Endothelial cell (in vitro differentiated cells): ENCODE results near the gene CDH16. TPM values are rescaled to one million over a fixed set of nuclear protein-coding genes. Genes with fewer than 3 reads are reported as not detected.

Experiments
- DNase-seq: peaks from one replicate; pipeline ENCODE4 v3.0.0; 2021; ENCODE audit warnings: low spot score
- H3K27ac Mint-ChIP-seq: one replicate; pipeline ENCODE4 v1.8.0; 2021; ENCODE audit warnings: mixed read lengths, inconsistent platforms; ENCODE audit not compliant: unreplicated experiment
- H3K27me3 Mint-ChIP-seq: one replicate; pipeline ENCODE4 v1.8.0; 2021; ENCODE audit warnings: mild to moderate bottlenecking, moderate library complexity, mixed read lengths, inconsistent platforms; ENCODE audit not compliant: unreplicated experiment
- H3K36me3 Mint-ChIP-seq: one replicate; pipeline ENCODE4 v1.8.0; 2021; ENCODE audit warnings: mild to moderate bottlenecking, low read depth, mixed read lengths, inconsistent platforms; ENCODE audit not compliant: unreplicated experiment
- H3K4me1 Mint-ChIP-seq: one replicate; pipeline ENCODE4 v1.8.0; 2021; ENCODE audit warnings: mild to moderate bottlenecking, mixed read lengths, inconsistent platforms; ENCODE audit not compliant: unreplicated experiment
- H3K4me3 Mint-ChIP-seq: one replicate; pipeline ENCODE4 v1.8.0; 2021; ENCODE audit warnings: mild to moderate bottlenecking, mixed read lengths, inconsistent platforms; ENCODE audit not compliant: unreplicated experiment
- H3K9me3 Mint-ChIP-seq: one replicate; pipeline ENCODE4 v1.8.0; 2021; ENCODE audit warnings: mixed read lengths, inconsistent platforms; ENCODE audit not compliant: unreplicated experiment
- total RNA-seq: library from RNA; stranded (reverse); fragmentation: NEBNext Ultra II Directional; extraction: Animal tissue kit (Norgen Biotek cat#: 25700); gene quantifications from one replicate; pipeline ENCODE4 v1.2.1, GENCODE V29; 2021; ENCODE audit not compliant: unreplicated experiment
- TF ChIP-seq, protein P1 (sequence below): fragments of 200-600 bp; sonication (generic); IDR thresholded peaks from one replicate; pipeline ENCODE4 v1.5.0; 2021; ENCODE audit warnings: antibody characterized with exemption; ENCODE audit not compliant: unreplicated experiment

CDH16 gene
- total RNA-seq, 1 donor from 2014 or later = not detected

DNA sequence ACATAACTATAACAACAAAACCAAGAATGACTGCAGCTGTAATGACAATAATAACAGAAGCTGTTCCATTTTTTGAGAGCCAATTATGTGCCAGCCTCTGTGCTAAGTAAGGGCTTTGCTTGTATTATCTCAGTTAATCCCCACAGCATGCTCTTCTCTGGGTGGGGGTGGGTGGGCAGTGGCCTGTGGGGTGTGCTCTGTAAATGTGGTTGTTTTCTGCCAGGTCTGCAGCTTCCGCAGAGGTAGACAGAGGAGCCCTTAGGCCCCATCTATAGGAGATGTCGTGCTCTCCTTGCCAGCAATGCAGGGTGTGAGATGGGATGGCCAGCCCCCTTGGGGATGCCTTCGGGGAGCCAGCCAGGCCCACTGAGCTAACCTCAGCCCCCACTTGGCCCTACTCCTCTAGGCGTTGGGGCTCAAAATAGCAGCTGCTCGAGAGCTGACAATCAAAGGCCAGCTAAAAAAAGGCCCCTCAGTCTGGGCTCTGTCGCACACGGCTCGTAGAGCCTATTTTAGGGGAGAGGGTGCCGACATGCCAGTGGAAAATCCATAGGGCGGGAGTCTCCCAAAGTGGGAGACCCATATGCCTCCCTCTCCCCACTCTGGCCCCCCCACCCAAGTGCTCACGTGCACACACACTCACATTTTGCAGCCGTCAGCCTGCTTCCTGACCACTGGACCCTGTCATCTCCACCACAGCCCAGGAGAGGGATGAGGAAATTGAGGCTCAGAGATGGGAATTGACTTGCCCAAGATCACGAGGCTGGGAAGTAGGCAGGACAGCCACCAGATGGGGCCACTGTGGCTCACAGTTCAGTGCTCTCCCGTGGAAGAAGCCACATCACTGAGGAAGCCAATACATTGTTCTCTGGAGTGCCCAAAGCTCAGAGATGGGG, 15.8 kb downstream of the CDH16 start:
- Mint-ChIP-seq H3K4me1 (peaks cover 2% of the 10 kb centered on the region), H3K27me3 (peaks cover 11% of the 10 kb centered on the region), H3K36me3 (no peaks in the 10 kb centered on the region), H3K27ac (no peak overlapping the region), H3K4me3 (no peak overlapping the region), H3K9me3 (no peaks in the 10 kb centered on the region)
- TF ChIP-seq, protein P1, sequence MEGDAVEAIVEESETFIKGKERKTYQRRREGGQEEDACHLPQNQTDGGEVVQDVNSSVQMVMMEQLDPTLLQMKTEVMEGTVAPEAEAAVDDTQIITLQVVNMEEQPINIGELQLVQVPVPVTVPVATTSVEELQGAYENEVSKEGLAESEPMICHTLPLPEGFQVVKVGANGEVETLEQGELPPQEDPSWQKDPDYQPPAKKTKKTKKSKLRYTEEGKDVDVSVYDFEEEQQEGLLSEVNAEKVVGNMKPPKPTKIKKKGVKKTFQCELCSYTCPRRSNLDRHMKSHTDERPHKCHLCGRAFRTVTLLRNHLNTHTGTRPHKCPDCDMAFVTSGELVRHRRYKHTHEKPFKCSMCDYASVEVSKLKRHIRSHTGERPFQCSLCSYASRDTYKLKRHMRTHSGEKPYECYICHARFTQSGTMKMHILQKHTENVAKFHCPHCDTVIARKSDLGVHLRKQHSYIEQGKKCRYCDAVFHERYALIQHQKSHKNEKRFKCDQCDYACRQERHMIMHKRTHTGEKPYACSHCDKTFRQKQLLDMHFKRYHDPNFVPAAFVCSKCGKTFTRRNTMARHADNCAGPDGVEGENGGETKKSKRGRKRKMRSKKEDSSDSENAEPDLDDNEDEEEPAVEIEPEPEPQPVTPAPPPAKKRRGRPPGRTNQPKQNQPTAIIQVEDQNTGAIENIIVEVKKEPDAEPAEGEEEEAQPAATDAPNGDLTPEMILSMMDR = no peak
- DNase-seq = no peak

DNA sequence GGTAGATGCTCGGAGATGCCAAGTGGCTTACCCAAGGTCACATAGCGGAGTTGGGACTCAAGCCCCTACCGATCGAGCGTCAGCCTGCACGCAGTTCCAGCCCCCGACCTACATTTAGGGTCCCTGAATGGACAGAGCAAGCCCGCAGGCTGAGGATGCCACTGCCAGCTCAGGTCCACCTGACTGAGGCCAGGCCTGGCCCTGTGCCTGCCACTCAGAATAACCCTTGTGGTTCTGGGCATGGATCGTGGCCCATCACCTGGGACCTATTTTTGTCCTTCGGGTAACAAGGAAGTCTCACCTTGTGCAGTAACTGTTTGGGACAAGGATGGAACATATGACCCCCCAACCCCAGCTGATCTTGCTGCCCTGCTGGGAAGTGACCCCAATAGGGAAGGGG, 17.1 kb downstream of the CDH16 start:
- Mint-ChIP-seq H3K4me1 (peaks cover 2% of the 10 kb centered on the region), H3K27me3 (peaks cover 11% of the 10 kb centered on the region), H3K9me3 (no peaks in the 10 kb centered on the region), H3K4me3 (no peak overlapping the region), H3K36me3 (no peaks in the 10 kb centered on the region), H3K27ac (no peak overlapping the region)
- TF ChIP-seq, protein P1 = no peak
- no peak for DNase-seq

DNA sequence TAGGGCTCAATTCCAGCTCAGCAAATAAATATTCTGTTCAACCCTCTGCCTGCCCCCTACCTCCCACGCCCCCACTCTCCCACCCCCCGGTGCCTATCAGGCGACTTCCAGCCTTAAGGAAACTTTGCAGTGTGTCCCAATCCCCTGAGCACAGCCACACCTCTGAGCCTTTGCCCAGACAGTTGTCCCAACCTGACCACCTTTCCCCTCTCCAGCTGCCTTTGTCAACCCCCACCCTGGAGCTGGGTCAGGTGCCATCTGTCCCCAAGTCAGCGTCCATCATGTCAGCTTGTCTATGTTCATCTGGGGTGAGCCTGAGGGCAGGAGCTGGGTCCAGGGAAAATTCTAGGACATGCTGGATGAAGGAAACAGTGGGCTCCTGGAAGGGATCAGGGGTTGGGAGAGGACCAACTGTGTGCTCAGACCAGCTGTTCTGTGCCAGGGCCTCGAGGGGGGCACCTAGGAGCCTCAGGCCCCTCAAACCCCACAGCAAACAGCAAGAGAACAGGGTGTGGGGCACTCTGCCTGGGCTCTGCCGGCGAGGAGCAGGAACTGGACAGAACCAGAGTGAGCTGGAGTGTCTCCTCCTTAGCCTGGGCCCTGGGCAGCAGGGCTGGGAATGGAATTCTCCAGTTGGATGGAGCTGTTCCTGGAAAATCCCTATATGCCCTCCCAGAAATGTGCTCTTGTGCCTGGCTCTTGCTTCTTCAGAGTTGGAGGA, 17.8 kb downstream of the CDH16 start:
- H3K27me3 Mint-ChIP-seq = peaks cover 5% of the 10 kb centered on the region
- H3K4me1 Mint-ChIP-seq = no peaks in the 10 kb centered on the region
- DNase-seq = no peak

DNA sequence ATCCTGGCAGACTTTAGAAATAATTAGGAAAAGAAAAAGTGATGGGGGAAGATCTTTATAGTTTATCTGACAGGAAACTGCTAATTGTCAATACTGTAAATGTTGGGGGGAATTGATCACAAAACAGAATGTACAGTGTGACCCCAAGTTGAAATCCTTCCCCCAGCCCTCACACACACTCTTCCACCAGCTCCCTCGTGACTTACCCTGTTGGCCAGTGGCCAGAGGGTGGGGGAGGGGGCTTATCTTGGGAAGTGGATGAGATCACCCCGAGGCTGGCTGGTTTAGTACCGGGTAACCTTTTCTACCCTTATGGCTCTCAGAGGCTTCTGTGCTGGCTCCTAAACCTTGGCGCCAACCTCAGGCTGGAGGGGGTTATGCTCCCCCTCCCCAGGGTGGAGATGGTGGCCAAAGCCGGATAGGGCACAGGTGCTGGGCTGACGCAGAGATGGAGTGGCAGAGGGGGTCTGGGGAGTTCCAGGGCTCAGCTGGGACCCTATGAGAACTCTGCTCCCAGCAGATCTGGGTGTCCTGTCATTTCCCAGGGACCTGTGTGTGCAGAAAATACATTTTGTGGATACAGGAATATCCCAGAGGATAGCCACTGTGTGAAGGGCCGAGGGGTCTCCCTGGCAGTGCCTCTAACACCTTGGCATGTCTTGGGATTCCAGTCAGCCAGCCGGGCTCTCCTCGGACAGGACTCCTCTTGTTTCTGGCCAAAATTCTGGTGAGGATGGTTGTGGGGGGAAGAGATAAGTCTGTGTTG, 18.6 kb downstream of the CDH16 start:
- H3K4me3 Mint-ChIP-seq = no peak overlapping the region
- H3K4me1 Mint-ChIP-seq = no peaks in the 10 kb centered on the region
- DNase-seq = peak; percentile 30
- TF ChIP-seq, protein P1 = no peak
- no peaks in the 10 kb centered on the region for H3K9me3 Mint-ChIP-seq
- H3K27ac Mint-ChIP-seq = no peak overlapping the region
- H3K36me3 Mint-ChIP-seq = no peaks in the 10 kb centered on the region
- peaks cover 6% of the 10 kb centered on the region for H3K27me3 Mint-ChIP-seq

More for the DNA sequence above, 17.8 kb downstream of the CDH16 start:
- Mint-ChIP-seq H3K9me3 (no peaks in the 10 kb centered on the region), H3K27ac (no peak overlapping the region), H3K4me3 (no peak overlapping the region), H3K36me3 (no peaks in the 10 kb centered on the region)
- TF ChIP-seq, protein P1 = no peak
